Psoas muscle (tissue), 8 donors: ENCODE data around the gene KIAA1755. TPM values are rescaled to one million over a fixed set of nuclear protein-coding genes. Genes with fewer than 3 reads are reported as not detected.

Source experiments
- ATAC-seq, 4 donors: fragments of 200-7000 bp; cut with Tn5 transposase; one replicate each; pipeline ENCODE4 v1.9.1; 2020; ENCODE audit warnings: moderate library complexity in 3 of 4, mild to moderate bottlenecking in 2 of 4
- DNase-seq, 2 donors: peaks; one replicate each; pipeline ENCODE4 v3.0.0-alpha.2; 2020
- H3K27ac ChIP-seq: fragments of 200-600 bp; one replicate; pipeline ENCODE4 v1.8.0; 2022
- H3K27me3 ChIP-seq, 3 donors: fragments of 200-600 bp in 1 of 3; one replicate each; pipeline versions ENCODE4 v1.6.1 to v1.8.0; 2013 to 2022; ENCODE audit warnings: low read length in 2 of 3, mild to moderate bottlenecking in 2 of 3, moderate library complexity in 1 of 3; ENCODE audit not compliant: insufficient read depth in 3 of 3
- H3K36me3 ChIP-seq, 2 donors: fragments of 200-600 bp in 1 of 2; one replicate each; pipeline versions ENCODE4 v1.6.1 to v1.8.0; 2013 to 2022; ENCODE audit warnings: low read depth in 1 of 2, mild to moderate bottlenecking in 1 of 2, moderate library complexity in 1 of 2; ENCODE audit not compliant: insufficient read depth in 1 of 2
- H3K4me1 ChIP-seq: fragments of 200-600 bp; one replicate; pipeline ENCODE4 v1.8.0; 2022
- H3K4me3 ChIP-seq: fragments of 200-600 bp; one replicate; pipeline ENCODE4 v1.8.0; 2022; ENCODE audit warnings: mild to moderate bottlenecking
- H3K9me3 ChIP-seq: fragments of 200-600 bp; one replicate; pipeline ENCODE4 v1.8.0; 2022
- CTCF ChIP-seq: fragments of 200-600 bp; IDR thresholded peaks from one replicate; pipeline ENCODE4 v1.8.0; 2022; ENCODE audit warnings: antibody characterized with exemption
- WGBS, 3 donors: extraction: QIAGEN DNeasy Blood & Tissue Kit; methylation state at CpG; one replicate each; pipeline versions ENCODE4 v1.1.6 to v1.1.7; 2013; 5-methylcytosine and 5-hydroxymethylcytosine counted together
- intact Hi-C, 2 donors: fragments of 100-400 bp; cut with DNase I; formaldehyde crosslinking; loops; one replicate each; pipeline versions ENCODE4 v1.11.0 to v1.14.2; 2022
- polyA plus RNA-seq, 3 donors: library from polyadenylated mRNA; stranded (reverse); fragments of 200-250 nt; gene quantifications; one replicate each; pipeline ENCODE4 v1.2.3, GENCODE V29; 2013
- total RNA-seq, 4 donors: library from RNA; stranded (reverse); fragmentation: NEBNext Ultra II Directional in 2 of 4; extraction: Animal tissue kit (Norgen Biotek cat#: 25700) in 2 of 4; gene quantifications; one replicate each; pipeline versions ENCODE4 v1.2.1 to v1.2.4, GENCODE V29; 2021 to 2023
- donor health status: healthy with polysubstance abuse.
- donor health status: DM: no; HTN: no; CAD: no; lungs with moderate emphysema.
- donor health status: Bipolar disorder and iron deficiency.
- donor health status: healthy.
- donor health status: DM: yes; HTN: yes; CAD: no.
- donor health status: DM: no; HTN: no; CAD: no.
- donor health status: DM: no; HTN: no; CAD: no.
- donor health status: DM: yes; HTN: yes; CAD: no.

KIAA1755 gene
- total and polyA plus RNA-seq, 7 donors, result 0.16 to 2.4 (median 0.29) TPM

GRCh38 chr20:38302786-38303185 lies 42.3 kb upstream of the KIAA1755 start:
- Histone ChIP-seq H3K36me3 (no peaks in the 10 kb centered on the region), H3K4me1 (peaks cover 5% of the 10 kb centered on the region), H3K27ac (no peak overlapping the region), H3K27me3 (peaks cover 0 to 6% (median 0%) of the 10 kb centered on the region in 3 donors), H3K4me3 (no peak overlapping the region), H3K9me3 (no peaks in the 10 kb centered on the region)
- no peak for TF ChIP-seq CTCF
- DNase-seq (no peak), ATAC-seq (no peak)
- 25 to 32% (median 27%) methylated on average over 11 of the region's 11 CpGs for WGBS, 3 donors
- intact Hi-C loops, result no loop called here

DNA sequence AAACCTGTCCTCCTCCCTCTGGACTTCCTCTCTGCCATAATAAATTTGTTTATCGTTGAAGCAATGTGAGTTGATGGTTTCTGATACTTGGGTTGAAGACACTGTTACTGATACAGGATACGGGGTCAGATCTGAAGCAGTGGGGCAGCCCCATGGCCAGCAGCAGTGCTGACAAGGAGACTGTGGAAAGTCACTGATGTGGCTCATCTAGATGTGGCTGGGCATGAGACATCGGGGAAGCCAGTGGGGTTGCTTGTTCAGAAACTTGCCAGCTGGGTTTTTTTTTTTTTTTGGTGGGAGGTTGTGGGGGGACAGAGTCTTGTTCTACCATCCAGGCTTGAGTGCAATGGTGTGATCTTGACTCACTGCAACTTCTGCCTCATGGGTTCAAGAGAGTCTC lies 40.8 kb upstream of the KIAA1755 start:
- Histone ChIP-seq H3K36me3 (no peaks in the 10 kb centered on the region), H3K9me3 (no peaks in the 10 kb centered on the region), H3K27me3 (peaks cover 0 to 2% (median 0%) of the 10 kb centered on the region in 3 donors), H3K4me3 (no peak overlapping the region), H3K27ac (no peak overlapping the region), H3K4me1 (peaks cover 5% of the 10 kb centered on the region)
- no peak for ATAC-seq
- DNase-seq, result no peak
- WGBS, 3 donors, result 88 to 93% (median 93%) methylated on average over 3 of the region's 3 CpGs
- intact Hi-C loops, result no loop called here
- TF ChIP-seq CTCF, result no peak

- no peak for TF ChIP-seq CTCF
- no peaks in the 10 kb centered on the region for H3K36me3 ChIP-seq
- H3K4me1 ChIP-seq, result peaks cover 5% of the 10 kb centered on the region
- no peaks in the 10 kb centered on the region for H3K27me3 ChIP-seq
- DNase-seq (no peak), ATAC-seq (no peak)
- 89 to 96% (median 93%) methylated on average over 4 of the region's 4 CpGs for WGBS, 3 donors
- no peak overlapping the region for H3K4me3 ChIP-seq
- no peaks in the 10 kb centered on the region for H3K9me3 ChIP-seq
- H3K27ac ChIP-seq, result no peak overlapping the region
- intact Hi-C loops, result no loop called here
Measured at GRCh38 chr20:38300438-38300837, 39.9 kb upstream of the KIAA1755 start.

DNA sequence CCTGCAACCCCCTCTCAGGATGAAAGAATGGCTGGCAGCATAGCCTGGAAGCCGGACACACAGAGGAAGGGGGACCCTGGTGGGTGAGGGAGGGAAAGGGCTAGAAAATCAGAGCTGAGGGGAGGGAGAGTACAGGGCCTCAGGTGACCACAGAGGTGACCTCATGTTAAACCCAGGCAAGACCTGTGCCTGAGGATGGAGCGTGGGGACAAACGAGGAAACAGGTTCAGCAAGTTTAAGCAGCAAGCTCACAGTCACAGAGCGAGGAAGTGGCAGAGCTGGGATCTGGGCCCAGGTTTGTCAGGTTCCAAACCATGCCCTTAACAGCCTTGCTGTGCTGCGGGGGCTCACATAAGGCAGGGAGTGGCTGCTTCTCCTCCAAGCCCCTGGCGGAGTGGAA lies 39.4 kb upstream of the KIAA1755 start:
- no peak overlapping the region for H3K27ac ChIP-seq
- intact Hi-C loops, result no loop called here

More for the DNA sequence above, 39.4 kb upstream of the KIAA1755 start:
- Histone ChIP-seq H3K4me3 (no peak overlapping the region), H3K4me1 (peaks cover 5% of the 10 kb centered on the region), H3K27me3 (no peaks in the 10 kb centered on the region), H3K9me3 (no peaks in the 10 kb centered on the region), H3K36me3 (no peaks in the 10 kb centered on the region)
- 84 to 86% (median 85%) methylated on average over 6 of the region's 6 CpGs for WGBS, 3 donors
- no peak for DNase-seq
- no peak for ATAC-seq
- no peak for TF ChIP-seq CTCF
